HuH-7.5 (cell line): ENCODE measurements around the gene YEATS4.
A peak's percentile ranks its signal among the peaks of the same experiment; 100 is the strongest.

ENCODE experiments used
- DNase-seq: peaks from one replicate; pipeline ENCODE4 v3.0.0; 2011; ENCODE audit warnings: low spot score

The YEATS4 gene

GRCh38 chr12:69342421-69342820 lies 17.1 kb upstream of the YEATS4 start:
- no peak for DNase-seq

GRCh38 chr12:69343357-69343756 lies 16.2 kb upstream of the YEATS4 start:
- DNase-seq, result no peak

GRCh38 chr12:69343885-69344612 lies 15.5 kb upstream of the YEATS4 start:
- DNase-seq, result no peak

- no peak for DNase-seq
These were observed 14.5 kb upstream of the YEATS4 start for GRCh38 chr12:69345077-69345476.

- no peak for DNase-seq
These were observed 13.8 kb upstream of the YEATS4 start for GRCh38 chr12:69345742-69346141.

GRCh38 chr12:69348162-69348938 lies 11.2 kb upstream of the YEATS4 start, which contains the start of gene LYZ:
Gene LYZ (plus strand): TSS chr12:69348381. CDS start chr12:69348409, 28 bp downstream.
- DNase-seq, result peak; percentile 20

- DNase-seq, result no peak
These were observed 9.4 kb upstream of the YEATS4 start for GRCh38 chr12:69350002-69350626.

- DNase-seq, result no peak
These were observed 8.8 kb upstream of the YEATS4 start for GRCh38 chr12:69350777-69351176.

- DNase-seq, result no peak
These were observed 7.9 kb upstream of the YEATS4 start for GRCh38 chr12:69351462-69352236.

- no peak for DNase-seq
These were observed 6.6 kb upstream of the YEATS4 start for GRCh38 chr12:69352904-69353303.

- no peak for DNase-seq
These were observed 5.4 kb upstream of the YEATS4 start for GRCh38 chr12:69354172-69354555.

- DNase-seq, result no peak
These were observed 4.9 kb upstream of the YEATS4 start for GRCh38 chr12:69354556-69355187.

GRCh38 chr12:69355363-69356028 lies 4.0 kb upstream of the YEATS4 start:
- no peak for DNase-seq

GRCh38 chr12:69360348-69360672 lies 767 bp downstream of the YEATS4 start:
- DNase-seq, result no peak

- no peak for DNase-seq
These were observed 7.3 kb downstream of the YEATS4 start for GRCh38 chr12:69366796-69367195.

GRCh38 chr12:69368171-69368570 lies 8.6 kb downstream of the YEATS4 start:
- DNase-seq, result no peak

GRCh38 chr12:69383074-69383473 lies 23.5 kb downstream of the YEATS4 start:
- no peak for DNase-seq

- no peak for DNase-seq
These were observed 25.5 kb downstream of the YEATS4 start for GRCh38 chr12:69385038-69385437.

- DNase-seq, result no peak
These were observed 27.4 kb downstream of the YEATS4 start for GRCh38 chr12:69386921-69387320.

GRCh38 chr12:69388371-69388770 lies 28.8 kb downstream of the YEATS4 start:
- DNase-seq, result peak; percentile 16

- no peak for DNase-seq
These were observed 30.3 kb downstream of the YEATS4 start for GRCh38 chr12:69389831-69390230.
